CD4-positive, alpha-beta T cell treated with Interleukin-2 at 100 ng/mL for 4 hours (primary cell): ENCODE measurements around the gene GDF15.

Experiments
- DNase-seq: peaks from one replicate; pipeline ENCODE4 v3.0.0-alpha.2; 2020; ENCODE audit warnings: low spot score

GDF15 gene

DNA sequence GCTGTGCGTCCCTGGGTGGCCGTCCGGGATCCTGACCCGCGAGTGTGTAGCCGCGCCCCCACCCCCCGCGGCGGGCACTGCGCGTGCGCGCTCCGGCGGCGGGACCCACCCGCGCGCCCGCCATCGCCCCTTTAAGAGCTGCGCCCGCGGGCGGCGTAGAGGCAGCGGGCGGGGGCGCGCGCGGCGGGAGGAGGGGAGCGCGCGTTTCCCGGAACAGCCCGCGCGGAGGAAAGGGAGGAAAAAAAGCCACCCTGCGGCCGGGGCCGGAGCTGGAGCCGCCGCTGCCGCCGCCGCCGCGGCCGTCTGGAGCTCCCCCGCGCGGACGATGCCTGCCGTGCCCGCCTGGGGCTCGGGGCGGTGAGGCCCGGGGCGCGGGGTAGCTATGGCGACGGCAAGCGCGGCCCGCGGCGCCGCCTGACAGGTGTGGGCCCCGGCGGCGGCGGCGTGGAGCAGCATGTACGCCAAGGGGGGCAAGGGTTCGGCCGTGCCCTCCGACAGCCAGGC, 33.3 kb downstream of the GDF15 start, which contains the start of gene SSBP4:
TSS of gene SSBP4 (plus strand) at position 204 of the 504 bp plus-strand sequence. CDS start at position 455, 251 bp downstream.
- peak; percentile 73 for DNase-seq

DNA sequence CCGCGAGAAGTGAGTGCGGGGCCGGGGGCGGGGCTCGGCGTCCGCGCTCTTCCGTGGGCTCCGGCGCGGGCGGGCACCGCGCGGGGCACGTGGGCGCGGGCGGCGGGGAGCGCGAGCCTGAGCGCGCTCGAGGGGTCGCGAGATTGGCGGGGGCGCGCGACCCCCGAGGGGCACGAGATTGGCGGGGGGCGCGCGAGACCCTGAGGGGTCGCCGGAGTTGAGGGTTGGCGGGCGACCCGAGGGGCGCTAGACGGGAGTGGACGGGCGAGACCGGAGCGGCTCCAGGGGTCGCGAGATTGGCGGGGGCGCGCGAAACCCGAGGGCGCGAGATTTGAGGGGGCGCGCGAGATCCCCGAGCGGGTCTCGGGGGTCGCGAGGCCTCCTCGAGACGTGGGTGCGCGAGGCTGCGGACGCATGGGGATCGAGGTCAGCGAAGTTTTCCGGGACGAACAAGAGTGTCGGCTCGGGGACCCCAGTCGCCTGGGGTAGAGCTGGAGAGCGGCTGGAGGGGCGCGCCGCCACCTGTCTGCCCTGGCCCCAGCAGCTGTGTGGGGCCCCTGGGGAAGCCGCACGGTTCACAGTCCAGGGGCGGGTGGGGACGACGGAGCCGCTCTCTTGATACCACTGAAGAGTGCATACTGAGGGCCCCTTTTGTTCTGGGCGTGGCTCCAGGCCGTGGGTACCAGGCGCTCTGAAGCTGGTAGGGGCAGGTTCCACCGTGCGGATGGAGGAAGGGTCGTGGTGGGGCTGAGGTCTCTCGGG, 33.9 kb downstream of the GDF15 start:
- DNase-seq: peak; percentile 53

DNA sequence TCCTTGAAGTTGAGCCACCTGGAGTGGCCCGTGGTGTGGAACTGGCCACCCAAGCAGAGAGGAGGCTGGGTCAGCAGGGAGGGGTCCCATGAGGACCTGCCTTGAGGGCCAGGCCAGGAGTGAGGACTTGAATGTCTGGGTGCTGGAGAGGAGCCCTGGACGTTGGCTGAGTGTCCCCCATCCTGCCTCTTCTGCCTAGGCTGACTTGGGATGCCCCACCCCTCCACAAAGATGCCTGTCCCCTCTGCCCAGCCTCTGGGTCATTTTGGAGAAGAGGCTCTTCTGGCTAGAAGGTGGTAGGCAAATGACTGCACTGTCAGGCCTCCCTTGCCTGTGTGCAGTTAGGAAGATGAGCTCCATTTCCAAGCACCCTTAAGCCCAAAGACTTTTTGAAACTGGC, 35.0 kb downstream of the GDF15 start:
- DNase-seq: no peak

DNA sequence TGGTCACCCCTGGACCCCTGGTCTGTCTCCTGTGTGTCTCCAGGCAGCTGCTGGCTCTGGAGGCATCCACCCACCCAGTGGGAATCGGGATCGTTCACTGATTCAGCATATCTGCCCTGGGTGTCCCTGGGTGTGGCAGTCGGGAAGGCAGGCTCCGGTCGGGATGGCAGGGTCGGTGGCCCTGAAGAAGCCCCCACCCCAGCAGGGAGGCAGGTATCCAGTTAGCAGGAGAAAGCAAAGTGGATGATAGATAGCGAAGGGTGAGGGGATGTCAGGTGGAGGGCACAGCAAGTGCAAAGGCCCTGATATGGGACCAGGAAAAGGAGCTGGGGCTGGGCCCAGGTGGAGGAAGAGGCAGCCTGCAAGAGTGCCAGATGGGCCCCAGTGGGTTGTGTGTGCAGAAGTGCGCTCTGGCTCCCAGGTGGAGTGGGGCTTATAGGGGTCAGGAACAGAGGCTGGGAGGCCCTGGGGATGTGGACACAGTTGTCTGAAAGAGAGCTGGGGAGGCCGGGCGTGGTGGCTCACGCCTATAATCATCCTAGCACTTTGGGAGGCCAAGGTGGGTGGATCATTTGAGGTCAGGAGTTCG, 35.5 kb downstream of the GDF15 start:
- DNase-seq: no peak

GRCh38 chr19:18422530-18423191, 36.7 kb downstream of the GDF15 start:
- DNase-seq: peak; percentile 53

DNA sequence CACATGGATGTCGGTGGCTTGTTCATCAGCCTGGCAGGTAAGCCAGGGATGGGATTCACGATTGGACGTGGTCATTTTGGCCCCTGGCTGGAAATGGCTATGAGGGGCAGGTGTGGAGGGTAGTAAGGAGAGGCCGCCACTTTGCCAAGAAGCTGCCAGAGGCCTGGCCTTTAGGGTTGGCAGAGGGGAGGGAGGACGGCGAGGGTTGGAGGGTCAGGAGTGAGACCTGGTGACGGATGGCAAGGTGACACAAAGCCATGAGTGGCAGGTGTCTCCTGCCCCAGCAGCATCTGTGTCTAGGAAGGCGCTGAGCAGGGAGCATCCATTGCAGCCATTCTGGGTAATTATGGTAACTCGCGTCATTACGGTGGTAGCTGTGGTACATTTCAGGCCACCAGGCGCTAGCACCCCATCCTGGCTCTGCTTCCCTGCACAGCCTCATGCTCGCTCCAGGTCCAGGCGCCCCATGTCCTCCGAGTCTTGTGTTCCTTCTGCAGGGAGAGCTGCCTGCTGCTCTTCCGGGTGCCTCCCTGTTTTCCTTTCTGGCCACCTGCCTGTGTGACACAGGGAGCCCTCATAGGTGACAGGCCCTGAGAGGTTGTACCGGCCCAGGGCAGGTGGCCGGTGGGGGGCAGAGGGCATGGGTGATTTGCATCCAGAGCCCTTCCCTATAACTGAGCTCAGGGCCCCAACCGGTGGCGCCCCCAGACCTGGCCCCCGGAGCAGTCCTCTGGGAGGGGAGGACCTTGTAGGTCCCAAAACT, 37.5 kb downstream of the GDF15 start:
- no peak for DNase-seq

DNA sequence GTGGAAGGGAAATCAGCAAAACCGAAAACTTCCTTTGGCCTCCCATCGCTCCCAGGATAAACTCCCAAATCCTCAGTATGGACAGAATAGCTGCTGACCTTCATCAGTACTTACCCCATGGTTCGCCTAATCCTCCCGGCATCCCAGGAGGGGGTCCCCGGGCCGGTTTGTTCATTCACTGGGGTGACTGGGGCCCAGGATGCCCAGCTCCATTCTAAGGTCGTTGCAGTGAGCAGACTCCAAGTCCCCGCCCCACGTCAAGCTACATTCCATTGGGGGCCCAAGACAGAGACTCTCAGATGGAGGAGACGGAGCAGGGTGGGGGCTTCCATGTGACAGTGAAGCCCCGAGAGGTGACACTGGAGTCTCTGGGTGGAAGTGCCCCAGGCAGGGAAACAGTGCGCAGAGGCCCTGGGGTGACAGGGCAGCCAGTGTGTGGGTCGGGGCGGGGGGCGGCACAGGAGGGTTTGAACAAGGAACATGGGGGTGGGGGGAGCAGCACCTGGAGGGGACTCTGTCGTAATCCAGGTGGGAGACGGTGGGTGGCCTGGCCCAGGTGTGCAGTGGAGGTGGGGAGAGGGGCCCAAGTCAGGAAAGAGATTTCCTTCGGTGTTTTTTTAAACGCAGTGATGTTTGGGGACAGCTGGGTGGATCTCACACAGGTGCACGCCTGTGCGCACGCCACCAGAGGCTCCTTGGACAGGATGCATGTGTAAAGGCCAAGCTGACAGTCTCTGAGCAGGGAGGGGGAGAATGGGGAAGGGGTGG, 38.3 kb downstream of the GDF15 start:
- no peak for DNase-seq

- no peak for DNase-seq
These were observed 39.0 kb downstream of the GDF15 start for GRCh38 chr19:18424890-18425514.

DNA sequence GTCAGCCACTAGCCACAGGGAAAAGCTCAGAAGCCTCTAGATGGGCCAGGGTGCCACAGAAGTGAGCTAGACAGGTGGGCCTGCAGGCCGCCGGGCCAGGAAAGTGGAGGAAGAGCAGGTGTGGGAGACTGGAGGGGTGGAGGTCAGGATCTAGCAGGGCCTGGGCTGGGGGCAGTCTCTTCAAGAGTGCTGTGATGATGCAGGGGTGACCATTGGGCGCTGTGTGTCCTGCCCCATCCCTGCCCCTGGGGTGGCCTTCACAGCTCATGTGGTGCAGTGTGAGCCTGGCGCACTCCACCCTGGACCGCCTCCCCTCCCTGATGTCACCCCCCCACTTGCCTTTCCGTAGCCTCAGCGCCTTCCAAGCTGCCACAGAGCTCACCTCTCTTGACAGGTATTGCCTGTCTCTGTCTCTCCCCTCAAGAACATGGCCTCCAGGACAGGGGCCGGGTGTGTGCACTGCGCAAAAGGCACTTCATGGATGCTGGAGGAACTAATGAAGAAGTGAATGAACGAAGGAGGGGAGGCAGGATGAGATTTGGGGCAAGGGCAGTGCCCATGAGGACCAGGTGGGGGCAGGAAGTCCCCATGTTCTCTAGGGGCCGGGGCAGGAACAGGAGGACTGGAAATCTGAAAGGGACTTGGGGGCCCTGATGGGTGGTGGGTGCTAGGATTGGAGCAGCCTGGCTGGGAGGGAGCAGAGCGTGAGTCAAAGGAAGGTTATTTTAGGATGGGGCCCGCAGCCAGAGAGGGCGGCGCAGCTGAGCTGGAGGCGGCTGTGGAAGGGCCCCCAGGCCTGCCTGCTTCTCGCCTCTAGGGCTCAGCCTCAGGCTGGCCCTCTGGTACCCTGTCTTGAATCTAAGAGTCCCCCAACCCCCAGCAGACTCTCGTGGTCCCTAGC, 39.8 kb downstream of the GDF15 start:
- no peak for DNase-seq

DNA sequence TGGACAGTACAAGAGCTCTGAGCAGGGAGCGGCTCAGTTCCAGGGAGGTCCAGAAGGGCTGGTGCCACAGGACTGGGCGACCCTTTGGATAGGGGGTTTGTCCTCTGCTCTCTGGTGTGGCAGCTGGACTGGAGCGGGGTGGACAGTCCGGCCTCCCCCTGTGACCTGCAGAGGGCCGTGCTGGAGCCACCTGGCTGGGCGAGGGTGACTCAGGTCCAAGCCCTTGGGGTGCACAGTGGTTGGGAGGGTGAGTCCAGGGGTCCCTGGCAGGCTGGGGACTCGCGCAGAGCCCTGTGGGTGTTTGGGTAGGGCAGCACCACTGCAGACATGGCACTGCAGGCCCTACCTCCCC, 40.4 kb downstream of the GDF15 start:
- no peak for DNase-seq

GRCh38 chr19:18427080-18427742, 41.3 kb downstream of the GDF15 start:
- DNase-seq: no peak

- DNase-seq: no peak
These were observed 41.8 kb downstream of the GDF15 start for GRCh38 chr19:18427743-18428113.

DNA sequence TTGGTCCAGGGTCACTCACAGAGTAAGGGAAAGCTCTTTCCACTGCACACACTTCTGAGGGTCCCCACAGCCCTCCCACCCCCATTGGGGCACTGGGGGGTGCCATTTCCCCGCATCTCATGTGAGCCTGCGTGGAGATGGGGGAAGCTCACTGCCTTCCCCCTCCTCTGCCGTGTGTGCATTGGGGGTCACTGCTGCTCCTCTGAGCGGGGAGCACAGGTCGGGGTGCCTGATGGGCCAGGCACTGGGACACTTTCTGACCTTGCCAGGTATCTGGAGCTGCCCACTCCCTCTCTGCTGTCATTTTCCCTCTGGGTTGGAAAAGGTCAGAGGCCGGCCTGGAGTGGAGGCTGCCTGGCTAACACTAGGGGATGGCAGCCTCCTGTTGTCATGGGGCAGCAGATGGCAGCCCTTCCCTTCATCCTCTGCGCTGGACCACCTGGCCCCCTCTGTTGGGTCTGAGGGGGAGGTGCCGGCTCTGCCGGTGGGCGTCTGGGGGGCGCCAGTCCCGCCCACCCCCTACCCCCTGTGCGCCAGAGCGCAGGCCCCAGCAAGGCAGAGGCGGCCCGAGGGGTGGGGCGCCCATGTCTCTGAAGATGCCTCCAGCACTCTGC, 42.3 kb downstream of the GDF15 start:
- no peak for DNase-seq

GRCh38 chr19:18428787-18429674, 43.1 kb downstream of the GDF15 start:
- peak; percentile 91 for DNase-seq

DNA sequence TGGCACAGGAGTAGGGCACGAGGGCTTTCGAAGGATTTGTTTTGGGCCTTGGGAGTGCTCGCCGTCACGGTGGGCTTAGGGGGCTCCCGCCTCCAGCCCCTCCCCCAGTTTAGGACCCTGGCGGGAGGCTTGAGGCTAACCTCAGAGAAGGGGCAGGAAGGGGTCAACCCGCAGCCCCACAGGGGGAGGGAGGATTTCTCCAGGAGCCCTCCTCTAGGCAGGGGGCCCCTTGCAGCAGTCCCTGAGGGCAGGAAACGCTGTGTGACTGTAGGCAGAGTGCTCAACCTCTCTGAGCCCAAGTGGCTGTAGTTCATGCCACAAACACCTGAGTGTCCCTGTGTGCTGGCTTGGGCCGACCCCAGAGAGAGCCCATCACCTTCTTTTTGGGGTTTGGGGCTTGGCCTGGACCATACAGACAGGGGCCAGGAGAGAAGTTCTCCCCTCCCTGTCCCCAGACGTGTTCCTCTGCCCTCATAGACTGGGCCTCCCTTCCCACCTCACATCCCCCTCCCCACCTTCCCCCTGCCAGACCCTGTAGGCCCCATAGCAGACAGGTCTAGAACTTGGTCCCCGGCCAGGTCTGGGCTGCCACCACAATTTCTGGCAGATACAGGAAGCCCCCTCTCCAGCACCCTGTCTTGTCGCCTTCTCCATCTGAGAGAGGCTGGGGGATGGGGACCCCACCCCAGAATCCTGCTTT, 43.9 kb downstream of the GDF15 start:
- DNase-seq: no peak

DNA sequence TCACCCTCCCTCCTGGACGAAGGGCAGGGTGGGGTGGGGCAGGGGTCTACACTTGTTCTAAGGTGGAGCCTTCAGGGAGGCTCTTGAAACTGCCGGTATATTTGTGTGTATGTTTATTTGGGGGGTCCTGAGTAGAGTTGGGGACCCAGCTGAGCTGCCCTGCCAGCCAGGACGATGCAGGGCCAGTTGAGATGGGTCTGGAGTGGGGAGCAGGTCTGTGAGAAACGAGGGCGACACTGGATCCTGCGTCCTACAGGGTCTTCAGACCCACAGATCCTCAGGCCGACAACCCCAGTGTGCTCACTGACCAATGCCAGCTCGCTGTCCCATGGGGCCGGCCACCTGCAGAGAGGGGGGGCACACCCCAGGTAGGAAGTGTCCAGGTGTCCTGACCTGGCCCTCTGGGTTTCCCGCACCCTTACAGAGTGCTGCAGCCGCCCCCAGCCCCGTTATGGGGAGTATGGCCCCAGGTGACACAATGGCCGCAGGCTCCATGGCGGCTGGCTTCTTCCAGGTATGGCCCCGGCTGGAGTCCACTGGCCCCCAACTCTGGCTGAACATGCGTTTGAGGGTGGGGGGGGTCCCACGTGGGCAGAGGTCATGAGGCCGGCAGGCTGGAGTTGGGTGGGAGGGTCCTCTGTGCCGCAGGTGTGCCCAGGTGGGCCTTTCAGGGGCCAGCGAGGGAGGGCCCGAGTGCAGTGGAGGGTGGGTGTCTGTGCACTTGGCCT, 44.6 kb downstream of the GDF15 start:
- no peak for DNase-seq
